ENCODE results near the gene PSKH1.
"Not testable (repeated sequence)": the region's sequence is repeated elsewhere in the genome, so short reads cannot be mapped to it uniquely, and the experiment has no call there.

Gene PSKH1

GRCh38 chr16:67927131-67927941 is 34.3 kb downstream of the PSKH1 start:
- no peak for DNase-seq

- DNase-seq = no peak
Measured at GRCh38 chr16:67928147-67928546, 35.1 kb downstream of the PSKH1 start.

GRCh38 chr16:67928561-67929364 is 35.7 kb downstream of the PSKH1 start:
- DNase-seq = peak in 1 of 2 experiments; percentile 41

GRCh38 chr16:67930191-67930590 is 37.1 kb downstream of the PSKH1 start:
- no peak for DNase-seq

GRCh38 chr16:67930678-67931211 is 37.7 kb downstream of the PSKH1 start:
- no peak for DNase-seq

GRCh38 chr16:67931712-67932461 is 38.8 kb downstream of the PSKH1 start, which contains the start of gene CTRL:
Gene CTRL, minus strand, starts transcription at chr16:67931862. Its CDS starts 10 bp downstream, at chr16:67931852.
- DNase-seq = no peak

- no peak for DNase-seq
Measured at GRCh38 chr16:67932462-67932840, 39.4 kb downstream of the PSKH1 start.

- no peak for DNase-seq
Measured at GRCh38 chr16:67933805-67934204, 40.8 kb downstream of the PSKH1 start.

GRCh38 chr16:67934306-67935100 is 41.4 kb downstream of the PSKH1 start:
- DNase-seq = no peak

- DNase-seq = no peak
Measured at GRCh38 chr16:67935101-67935401, 42.0 kb downstream of the PSKH1 start.

- peak; percentile 88 to 96 for DNase-seq
Measured at GRCh38 chr16:67935402-67936123, 42.5 kb downstream of the PSKH1 start.

GRCh38 chr16:67936124-67936879 is 43.2 kb downstream of the PSKH1 start, which contains the start of gene PSMB10:
Gene PSMB10, minus strand, starts transcription at chr16:67936850. Its CDS starts 101 bp downstream, at chr16:67936749.
- peak in 1 of 2 experiments; percentile 42 for DNase-seq

GRCh38 chr16:67936880-67937605 is 44.0 kb downstream of the PSKH1 start:
- peak in 1 of 2 experiments; percentile 57 for DNase-seq

- not testable (repeated sequence) for DNase-seq
Measured at GRCh38 chr16:67937713-67938112, 44.7 kb downstream of the PSKH1 start.

GRCh38 chr16:67939507-67940445 is 46.7 kb downstream of the PSKH1 start:
- no peak for DNase-seq

GRCh38 chr16:67940446-67941089 is 47.5 kb downstream of the PSKH1 start:
- no peak for DNase-seq

GRCh38 chr16:67941469-67942199 is 48.6 kb downstream of the PSKH1 start:
- no peak for DNase-seq

GRCh38 chr16:67942200-67942509 is 49.1 kb downstream of the PSKH1 start:
- peak in 1 of 2 experiments; percentile 25 for DNase-seq

All from SW 1271 (cell line).